GM12878 (cell line): ENCODE measurements around the gene SLC12A2. TPM values are rescaled to one million over a fixed set of nuclear protein-coding genes. Genes with fewer than 3 reads are reported as not detected.

Experiments used
- ATAC-seq: fragments of 200-7000 bp; cut with Tn5 transposase; 3 replicates; pipeline ENCODE4 v1.9.1; 2020; ENCODE audit warnings: mild to moderate bottlenecking, moderate library complexity
- BruUV-seq: library from RNA; stranded (reverse); fragments of 400-500 nt; replicated peaks from 2 replicates; lab custom pipeline; 2021; lab: Mats Ljungman, UMichigan
- CTCF ChIA-PET: fragments of 300-600 bp; sonication (Branson Sonifier 250); formaldehyde crosslinking; extraction: SDS; loops from one replicate; lab custom pipeline; 2021; ENCODE audit warnings: inconsistent platforms; lab: Yijun Ruan, JAX
- POLR2A ChIA-PET: fragments of 350-600 bp; formaldehyde crosslinking; extraction: SDS; loops from one replicate; lab custom pipeline; 2021; ENCODE audit warnings: inconsistent platforms; lab: Charles Lee
- RAD21 ChIA-PET: fragments of 300-600 bp; sonication (Branson Sonifier 250); formaldehyde crosslinking; loops from one replicate; lab custom pipeline; 2023; ENCODE audit warnings: antibody characterized with exemption; ENCODE audit not compliant: unreplicated experiment; lab: Charles Lee
- SMC1A ChIA-PET: fragments of 300-600 bp; sonication (Branson Sonifier 250); formaldehyde crosslinking; loops from one replicate; lab custom pipeline; 2023; ENCODE audit not compliant: unreplicated experiment, uncharacterized antibody; lab: Charles Lee
- DNase-seq: peaks from one replicate; pipeline ENCODE4 v3.0.0-alpha.2; 2011; ENCODE audit warnings: low read depth, low spot score
- FAIRE-seq: peaks from 3 replicates; lab custom pipeline; 2011; peaks lifted over from hg19 to GRCh38; lab: Jason Lieb, UNC
- H2AFZ ChIP-seq: 2 replicates; pipeline ENCODE4 v1.6.0; 2011; ENCODE audit warnings: low read depth, low read length, control low read depth; ENCODE audit not compliant: control insufficient read depth
- H3K27ac ChIP-seq: 2 replicates; pipeline ENCODE4 v1.5.1; 2011; ENCODE audit warnings: control low read depth; ENCODE audit not compliant: control insufficient read depth, insufficient read depth
- H3K27me3 ChIP-seq, 2 experiments: replicated peaks in 1 of 2; 2 replicates each; pipeline versions ENCODE4 v1.6.0 to v1.6.1; 2011; ENCODE audit warnings: low read length in 1 of 2; ENCODE audit not compliant: control insufficient read depth in 2 of 2, insufficient read depth in 2 of 2
- H3K36me3 ChIP-seq, 2 experiments: 2 replicates each; pipeline ENCODE4 v1.5.1; 2011; ENCODE audit warnings: low read length in 1 of 2; ENCODE audit not compliant: control insufficient read depth in 2 of 2, insufficient read depth in 2 of 2
- H3K4me1 ChIP-seq: 2 replicates; pipeline ENCODE4 v1.6.1; 2011; ENCODE audit warnings: mild to moderate bottlenecking, low read length, moderate library complexity, mixed read lengths; ENCODE audit not compliant: control insufficient read depth, insufficient read depth
- H3K4me2 ChIP-seq: 2 replicates; pipeline ENCODE4 v1.6.0; 2011; ENCODE audit warnings: control low read depth; ENCODE audit not compliant: control insufficient read depth, insufficient read depth
- H3K4me3 ChIP-seq: fragments of 200-600 bp; sonication (generic); 2 replicates; pipeline ENCODE4 v1.5.1; 2016
- H3K79me2 ChIP-seq: 2 replicates; pipeline ENCODE4 v1.6.0; 2011; ENCODE audit warnings: low read length; ENCODE audit not compliant: control insufficient read depth, insufficient read depth
- H3K9ac ChIP-seq: 2 replicates; pipeline ENCODE4 v1.8.0; 2011; ENCODE audit warnings: low read length, control low read depth, mixed read lengths; ENCODE audit not compliant: control insufficient read depth, insufficient read depth
- H3K9me3 ChIP-seq: replicated peaks from 3 replicates; pipeline ENCODE4 v1.5.1; 2011; ENCODE audit warnings: mild to moderate bottlenecking, low read length; ENCODE audit not compliant: control insufficient read depth, insufficient read depth
- H4K20me1 ChIP-seq: 2 replicates; pipeline ENCODE4 v1.6.0; 2011; ENCODE audit not compliant: control insufficient read depth, insufficient read depth
- CBFB ChIP-seq: IDR thresholded peaks from 2 replicates; pipeline ENCODE4 v1.6.1; 2016; ENCODE audit warnings: antibody characterized with exemption, low read depth
- CHD4 ChIP-seq: fragments of 200-600 bp; sonication (generic); IDR thresholded peaks from 2 replicates; pipeline ENCODE4 v1.6.1; 2016; ENCODE audit warnings: mild to moderate bottlenecking
- ETV6 ChIP-seq, 2 experiments: fragments of 450-650 bp in 1 of 2; IDR thresholded peaks in 1 of 2; conservative IDR thresholded peaks in 1 of 2; 2 replicates each; pipeline ENCODE4 v1.6.1; 2014; ENCODE audit warnings: antibody characterized with exemption in 1 of 2, borderline replicate concordance in 1 of 2, low read depth in 1 of 2, mild to moderate bottlenecking in 1 of 2, moderate library complexity in 1 of 2
- JUND ChIP-seq: IDR thresholded peaks from 2 replicates; pipeline ENCODE4 v1.6.1; 2012; ENCODE audit warnings: low read depth, mild to moderate bottlenecking, low read length, improper control_type of control experiment, moderate library complexity
- KDM1A ChIP-seq: fragments of 200-600 bp; sonication (generic); IDR thresholded peaks from 2 replicates; pipeline ENCODE4 v1.6.1; 2016; ENCODE audit warnings: borderline replicate concordance
- LARP7 ChIP-seq: fragments of 450-650 bp; IDR thresholded peaks from 2 replicates; pipeline ENCODE4 v1.6.1; 2017; ENCODE audit warnings: mild to moderate bottlenecking
- NR2C2 ChIP-seq: IDR thresholded peaks from 2 replicates; pipeline ENCODE4 v1.6.1; 2011; ENCODE audit warnings: borderline replicate concordance, low read depth; ENCODE audit not compliant: control insufficient read depth, insufficient read length
- NR2F1 ChIP-seq: fragments of 450-650 bp; conservative IDR thresholded peaks from 2 replicates; pipeline ENCODE4 v1.6.1; 2017; ENCODE audit warnings: mild to moderate bottlenecking
- POLR2AphosphoS2 ChIP-seq: IDR thresholded peaks from 2 replicates; pipeline ENCODE4 v1.6.1; 2011; ENCODE audit warnings: low read depth, mild to moderate bottlenecking, low read length, improper control_type of control experiment, moderate library complexity
- POU2F2 ChIP-seq: IDR thresholded peaks from 3 replicates; pipeline ENCODE4 v1.6.1; 2011; ENCODE audit warnings: low read depth, mild to moderate bottlenecking, low read length, borderline replicate concordance
- RBBP5 ChIP-seq: fragments of 200-600 bp; sonication (generic); conservative IDR thresholded peaks from 2 replicates; pipeline ENCODE4 v1.6.1; 2016
- SMC3 ChIP-seq: IDR thresholded peaks from 2 replicates; pipeline ENCODE4 v1.6.1; 2011; ENCODE audit warnings: low read length, improper control_type of control experiment, borderline replicate concordance
- STAT1 ChIP-seq: fragments of 450-650 bp; conservative IDR thresholded peaks from 2 replicates; pipeline ENCODE4 v1.6.1; 2014; ENCODE audit warnings: antibody characterized with exemption, mild to moderate bottlenecking
- YY1 ChIP-seq: IDR thresholded peaks from 2 replicates; pipeline ENCODE4 v1.6.1; 2011; ENCODE audit warnings: low read depth, mild to moderate bottlenecking, low read length
- WGBS: methylation state at CpG from one replicate; pipeline ENCODE4 v1.1.6; 2016; ENCODE audit warnings: low lambda C conversion rate; ENCODE audit not compliant: insufficient replicate concordance, insufficient coverage; ENCODE audit errors: missing lambda C conversion rate; 5-methylcytosine and 5-hydroxymethylcytosine counted together
- in situ Hi-C: fragments of 300-500 bp; cut with MboI; formaldehyde crosslinking; loops from 9 replicates; pipeline ENCODE4 v1.14.3; 2018; ENCODE audit warnings: mixed read lengths
- intact Hi-C: fragments of 100-400 bp; cut with micrococcal nuclease; formaldehyde crosslinking; loops from one replicate; pipeline ENCODE4 v1.14.2; 2022; ENCODE audit not compliant: unreplicated experiment
- polyA plus RNA-seq, 11 experiments: library from polyadenylated mRNA; depleted of rRNA in 4 of 11; unstranded in 6 of 11; stranded (reverse) in 5 of 11; fragments of >200 nt; fragmentation: Nextera tagmentation in 4 of 11; fragmentation: Illumina TruSeq in 1 of 11; extraction: Ambion mirVana in 4 of 11; extraction: Trizol in 1 of 11; gene quantifications; 1 replicate in 1 of 11; 2 replicates in 10 of 11; pipeline versions ENCODE4 v1.2.1 to v1.2.3, GENCODE V29; 2011 to 2016; ENCODE audit warnings: inconsistent platforms in 2 of 11, missing spikeins in 2 of 11, low read depth in 1 of 11
- total RNA-seq, 4 experiments: library from RNA; depleted of rRNA in 3 of 4; stranded (reverse); fragments of >200 nt in 3 of 4; fragmentation: Illumina TruSeq in 1 of 4; extraction: Trizol in 1 of 4; gene quantifications; 2 replicates each; pipeline versions ENCODE4 v1.2.1 to v1.2.3, GENCODE V29; 2013 to 2021
- TF ChIP-seq, protein P1 (sequence below): fragments of 450-650 bp; IDR thresholded peaks from 2 replicates; pipeline ENCODE4 v1.6.1; 2017; ENCODE audit warnings: antibody characterized with exemption, mild to moderate bottlenecking, moderate library complexity

Gene SLC12A2
- total and polyA plus RNA-seq, 10 of the 15 experiments (the other 5 are each of a cell fraction or from before 2014, with no cell fraction given) = 5.1 to 21.8 (median 10.5) TPM

DNA sequence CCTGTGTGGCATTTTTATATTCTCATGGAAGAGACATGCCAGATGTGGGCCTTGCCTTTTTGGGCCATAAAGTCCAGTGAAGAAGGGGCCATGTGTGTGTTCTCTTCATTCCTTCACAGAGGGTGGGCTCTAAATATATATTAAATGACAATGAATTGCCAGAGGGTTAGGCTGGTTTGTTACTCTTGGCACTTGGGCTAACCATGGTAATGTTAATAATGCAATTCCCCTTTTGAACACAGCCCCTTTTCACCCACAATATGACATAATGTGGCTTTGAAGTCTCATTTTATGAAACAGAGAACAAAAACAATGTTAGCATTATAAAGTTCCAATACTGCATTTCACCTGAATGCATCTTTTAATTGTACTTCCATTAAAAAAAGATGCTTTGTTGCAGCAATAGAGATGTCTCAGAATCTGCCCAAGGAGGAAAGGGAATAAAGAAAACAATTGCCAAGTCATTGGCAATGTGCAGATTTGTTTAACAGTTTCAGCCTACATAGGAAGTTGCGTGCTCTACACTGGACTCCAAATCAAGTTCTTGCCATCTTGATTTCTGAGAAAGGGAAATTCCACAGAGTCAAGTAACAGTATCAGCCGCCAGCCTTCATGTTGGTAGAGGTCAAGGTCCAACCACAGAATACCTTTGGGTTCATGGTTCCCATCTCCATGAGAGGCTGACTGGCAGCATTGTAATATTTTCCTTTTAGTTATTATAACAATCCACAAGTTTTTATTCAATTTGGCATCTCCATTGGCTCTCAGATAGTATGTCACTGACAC is 141.9 kb downstream of the SLC12A2 start:
- RAD21 ChIA-PET = no interaction called here
- FAIRE-seq = no peak
- DNase-seq = no peak
- H4K20me1 ChIP-seq = no peaks in the 10 kb centered on the region
- intact Hi-C loops = no loop called here
- no peak overlapping the region for H2AFZ ChIP-seq
- no peak overlapping the region for H3K27ac ChIP-seq
- H3K9ac ChIP-seq = no peak overlapping the region
- SMC1A ChIA-PET = interaction anchor here (1.2 kb wide), 1 partner anchor 347 kb away, joined by 4 read pairs; no protein-coding TSS in a partner anchor
- no TSS peak for BruUV-seq
- POLR2A ChIA-PET = no interaction called here
- TF ChIP-seq NR2F1 (0 out of 2 replicates have a peak, but pooled peaks have one; percentile 12), RBBP5 (no peak)
- H3K9me3 ChIP-seq = no peaks in the 10 kb centered on the region
- H3K36me3 ChIP-seq = no peaks in the 10 kb centered on the region
- H3K4me1 ChIP-seq = no peaks in the 10 kb centered on the region
- CTCF ChIA-PET = interaction anchor here (1.2 kb wide), 1 partner anchor 11 kb away, joined by 3 read pairs; no protein-coding TSS in a partner anchor
- H3K4me2 ChIP-seq = no peak overlapping the region
- no peaks in the 10 kb centered on the region for H3K27me3 ChIP-seq
- in situ Hi-C loops = no loop called here
- no peaks in the 10 kb centered on the region for H3K79me2 ChIP-seq
- peak; percentile 54 for ATAC-seq
- 44% methylated on average over 2 of the region's 2 CpGs for WGBS
- no peak overlapping the region for H3K4me3 ChIP-seq

DNA sequence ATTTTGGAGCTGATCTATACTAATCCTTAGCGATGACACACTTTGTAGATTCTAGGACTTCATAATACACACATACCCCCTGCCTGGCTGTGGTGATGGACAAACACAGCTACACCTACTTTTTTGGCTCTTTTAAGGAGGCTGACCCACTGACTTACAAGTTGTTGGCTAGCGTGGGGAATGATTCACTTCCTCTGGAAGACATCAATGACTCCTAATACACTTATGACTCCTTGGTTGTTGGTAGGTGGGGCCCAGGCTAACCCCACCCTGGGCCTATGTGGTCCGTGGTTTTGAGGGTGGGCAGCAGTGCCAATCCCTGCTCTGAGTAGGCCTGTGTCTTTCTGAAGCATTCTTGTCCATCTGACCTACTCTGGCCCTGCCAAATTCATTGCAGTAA is 144.4 kb downstream of the SLC12A2 start:
- no peaks in the 10 kb centered on the region for H4K20me1 ChIP-seq
- H3K4me2 ChIP-seq = no peak overlapping the region
- H3K36me3 ChIP-seq = no peaks in the 10 kb centered on the region
- no peak overlapping the region for H3K9ac ChIP-seq
- no peak for FAIRE-seq
- WGBS = 33% methylated on average over 3 of the region's 3 CpGs
- no peak for ATAC-seq
- SMC1A ChIA-PET = interaction anchor here (1.5 to 2.5 kb wide), 3 partner anchors 13 to 271 kb away, joined by 4 to 9 read pairs (median 6); no protein-coding TSS in a partner anchor
- POLR2A ChIA-PET = no interaction called here
- CTCF ChIA-PET = interaction anchor here (1.0 to 2.1 kb wide), 2 partner anchors 14 to 271 kb away, joined by 3 to 6 read pairs; no protein-coding TSS in a partner anchor
- no peak overlapping the region for H2AFZ ChIP-seq
- RAD21 ChIA-PET = no interaction called here
- H3K4me3 ChIP-seq = no peak overlapping the region
- H3K27ac ChIP-seq = no peak overlapping the region
- H3K9me3 ChIP-seq = no peaks in the 10 kb centered on the region
- no TSS peak for BruUV-seq
- H3K4me1 ChIP-seq = no peaks in the 10 kb centered on the region
- no peaks in the 10 kb centered on the region for H3K79me2 ChIP-seq
- intact Hi-C loops = no loop called here
- in situ Hi-C loops = no loop called here
- no peak for DNase-seq
- H3K27me3 ChIP-seq = no peaks in the 10 kb centered on the region
- no peak for TF ChIP-seq CBFB
- TF ChIP-seq SMC3 = no peak
- TF ChIP-seq POLR2AphosphoS2 = no peak
- TF ChIP-seq NR2C2 = no peak
- no peak for TF ChIP-seq CHD4
- no peak for TF ChIP-seq STAT1
- TF ChIP-seq KDM1A = no peak
- TF ChIP-seq JUND = no peak
- no peak for TF ChIP-seq YY1
- no peak for TF ChIP-seq LARP7
- no peak for TF ChIP-seq ETV6 (conservative IDR thresholded peaks at IDR 0.05 in 1 of 2, IDR thresholded peaks at IDR 0.05 in 1 of 2; ENCODE audit: borderline replicate concordance in 1 of 2, low read depth in 1 of 2)
- TF ChIP-seq, protein P1, sequence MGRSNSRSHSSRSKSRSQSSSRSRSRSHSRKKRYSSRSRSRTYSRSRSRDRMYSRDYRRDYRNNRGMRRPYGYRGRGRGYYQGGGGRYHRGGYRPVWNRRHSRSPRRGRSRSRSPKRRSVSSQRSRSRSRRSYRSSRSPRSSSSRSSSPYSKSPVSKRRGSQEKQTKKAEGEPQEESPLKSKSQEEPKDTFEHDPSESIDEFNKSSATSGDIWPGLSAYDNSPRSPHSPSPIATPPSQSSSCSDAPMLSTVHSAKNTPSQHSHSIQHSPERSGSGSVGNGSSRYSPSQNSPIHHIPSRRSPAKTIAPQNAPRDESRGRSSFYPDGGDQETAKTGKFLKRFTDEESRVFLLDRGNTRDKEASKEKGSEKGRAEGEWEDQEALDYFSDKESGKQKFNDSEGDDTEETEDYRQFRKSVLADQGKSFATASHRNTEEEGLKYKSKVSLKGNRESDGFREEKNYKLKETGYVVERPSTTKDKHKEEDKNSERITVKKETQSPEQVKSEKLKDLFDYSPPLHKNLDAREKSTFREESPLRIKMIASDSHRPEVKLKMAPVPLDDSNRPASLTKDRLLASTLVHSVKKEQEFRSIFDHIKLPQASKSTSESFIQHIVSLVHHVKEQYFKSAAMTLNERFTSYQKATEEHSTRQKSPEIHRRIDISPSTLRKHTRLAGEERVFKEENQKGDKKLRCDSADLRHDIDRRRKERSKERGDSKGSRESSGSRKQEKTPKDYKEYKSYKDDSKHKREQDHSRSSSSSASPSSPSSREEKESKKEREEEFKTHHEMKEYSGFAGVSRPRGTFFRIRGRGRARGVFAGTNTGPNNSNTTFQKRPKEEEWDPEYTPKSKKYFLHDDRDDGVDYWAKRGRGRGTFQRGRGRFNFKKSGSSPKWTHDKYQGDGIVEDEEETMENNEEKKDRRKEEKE = no peak
- TF ChIP-seq POU2F2 = no peak
